Mesodermal cell (in vitro differentiated cells): ENCODE results near the gene OLA1.

ENCODE experiments used
- H3K27ac ChIP-seq: 2 replicates; pipeline ENCODE4 v1.7.0; 2013; ENCODE audit warnings: mild to moderate bottlenecking, low read depth, low read length, moderate library complexity; ENCODE audit not compliant: severe bottlenecking
- H3K36me3 ChIP-seq: 2 replicates; pipeline ENCODE4 v1.7.1; 2013; ENCODE audit warnings: mild to moderate bottlenecking, low read length, moderate library complexity; ENCODE audit not compliant: control insufficient read depth, insufficient read depth
- H3K4me1 ChIP-seq: one replicate; pipeline ENCODE4 v1.7.1; 2013; ENCODE audit warnings: mild to moderate bottlenecking, low read length; ENCODE audit not compliant: insufficient read depth, control insufficient read depth, poor library complexity, severe bottlenecking
- H3K4me3 ChIP-seq: 2 replicates; pipeline ENCODE4 v1.7.0; 2013; ENCODE audit warnings: low read length, control low read depth, mild to moderate bottlenecking; ENCODE audit not compliant: insufficient read depth, poor library complexity, severe bottlenecking; ENCODE audit errors: extremely low read depth
- H3K9me3 ChIP-seq: 2 replicates; pipeline ENCODE4 v1.7.1; 2013; ENCODE audit warnings: mild to moderate bottlenecking, low read length, moderate library complexity; ENCODE audit not compliant: control insufficient read depth
- WGBS, 2 experiments: methylation state at CpG; one replicate each; pipeline ENCODE4 v1.1.5; 2013; ENCODE audit warnings: missing lambda C conversion rate in 2 of 2; ENCODE audit not compliant: insufficient coverage in 2 of 2; 5-methylcytosine and 5-hydroxymethylcytosine counted together

The OLA1 gene

DNA sequence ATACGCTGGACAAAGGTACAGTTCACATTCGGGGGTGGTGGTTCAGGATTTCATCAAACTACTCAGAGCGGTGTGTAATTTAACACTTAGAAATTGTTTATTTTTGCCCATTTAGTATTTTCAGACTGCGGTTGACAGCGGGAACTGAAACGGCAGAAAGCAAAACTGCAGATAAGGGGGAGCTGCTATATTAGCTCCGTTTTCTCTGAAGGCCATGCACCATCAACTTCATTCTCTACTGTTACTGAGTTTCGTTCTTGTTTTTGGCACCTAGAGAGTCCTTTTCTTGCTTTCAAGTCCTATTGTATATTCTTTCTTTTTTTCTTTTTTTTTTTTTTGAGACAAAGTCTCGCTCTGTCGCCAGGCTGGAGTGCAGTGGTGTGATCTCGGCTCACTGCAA is 161.6 kb downstream of the OLA1 start:
- 93 to 97% methylated on average over 4 to 8 of the region's 11 CpGs for WGBS, 2 experiments
- no peak overlapping the region for H3K27ac ChIP-seq
- H3K36me3 ChIP-seq, result no peaks in the 10 kb centered on the region
- no peaks in the 10 kb centered on the region for H3K4me1 ChIP-seq
- no peaks in the 10 kb centered on the region for H3K9me3 ChIP-seq
- H3K4me3 ChIP-seq, result no peak overlapping the region

DNA sequence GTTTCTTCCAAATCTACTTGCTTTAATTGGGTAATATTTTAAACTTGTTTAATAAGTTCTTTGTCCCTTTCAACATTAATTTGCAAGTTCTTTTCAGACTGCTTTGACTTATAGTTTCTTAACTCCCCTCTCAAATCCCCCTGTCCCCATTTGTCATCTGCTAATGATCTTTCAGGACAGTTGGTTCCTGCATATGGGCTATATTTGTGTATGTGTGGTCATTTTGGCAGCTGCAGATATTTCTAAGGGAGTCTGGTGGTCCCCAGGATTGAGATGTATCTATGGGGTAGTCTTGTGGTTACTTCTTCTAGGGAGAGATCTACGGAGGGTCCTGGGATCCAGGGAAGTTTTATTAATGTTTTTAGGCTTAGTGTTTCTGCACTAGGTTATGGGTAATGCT is 162.6 kb downstream of the OLA1 start:
- Histone ChIP-seq H3K27ac (no peak overlapping the region), H3K9me3 (no peaks in the 10 kb centered on the region), H3K4me1 (no peaks in the 10 kb centered on the region), H3K36me3 (no peaks in the 10 kb centered on the region), H3K4me3 (no peak overlapping the region)
- 67 to 90% methylated on average over 1 of the region's 1 CpG for WGBS, 2 experiments

DNA sequence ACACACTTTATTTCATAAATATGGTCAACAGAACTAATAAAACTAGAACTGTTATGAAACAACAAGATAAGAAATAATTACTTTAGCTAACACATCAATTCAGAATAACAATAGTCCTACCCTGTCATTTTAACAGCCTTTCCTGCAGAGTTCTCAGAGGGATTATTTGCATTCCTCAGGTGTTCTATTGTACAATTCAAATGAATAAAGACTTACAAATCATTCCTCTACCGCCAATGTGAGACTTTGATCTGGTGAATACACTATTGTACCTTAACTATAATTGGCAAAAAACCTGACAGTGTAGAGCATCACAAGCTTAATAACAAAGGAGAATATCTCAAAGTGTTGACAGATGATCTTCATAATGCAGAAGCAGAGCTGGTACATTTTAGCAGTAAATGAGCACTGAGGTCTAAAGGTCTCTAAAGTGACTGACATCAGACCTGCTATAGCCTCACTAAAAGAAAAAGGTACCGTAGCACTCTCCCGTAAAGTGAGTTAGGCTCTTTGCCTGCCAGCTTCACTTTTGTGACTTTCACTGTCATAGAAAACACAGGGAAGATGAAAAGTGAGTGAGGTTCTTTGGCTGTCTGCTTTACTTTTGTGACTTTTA is 164.4 kb downstream of the OLA1 start:
- 60 to 100% methylated on average over 1 of the region's 3 CpGs for WGBS, 2 experiments
- Histone ChIP-seq H3K4me1 (no peaks in the 10 kb centered on the region), H3K9me3 (no peaks in the 10 kb centered on the region), H3K36me3 (no peaks in the 10 kb centered on the region), H3K4me3 (no peak overlapping the region), H3K27ac (no peak overlapping the region)

DNA sequence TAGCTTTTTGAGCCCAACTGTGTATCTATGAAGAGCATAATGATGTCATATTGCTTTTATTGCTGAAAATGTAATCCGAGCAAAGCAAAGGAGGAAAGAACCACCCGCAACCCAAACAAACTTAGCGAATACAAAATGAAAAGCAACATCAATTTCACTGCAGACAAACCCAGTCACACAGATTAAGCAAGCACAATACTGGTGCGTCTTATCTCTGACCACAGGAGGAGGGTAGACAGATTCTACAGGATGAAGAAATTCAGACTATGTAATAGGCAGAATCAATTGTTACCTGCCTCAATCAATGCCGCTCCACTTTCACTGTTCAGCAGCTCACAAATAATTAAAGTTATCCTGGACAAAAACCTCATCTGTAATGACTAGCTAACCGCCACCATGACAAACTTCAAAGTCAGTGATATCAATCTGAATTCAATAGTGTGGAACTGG is 167.6 kb downstream of the OLA1 start:
- no peak overlapping the region for H3K27ac ChIP-seq
- 100% methylated on average over 1 of the region's 6 CpGs; no CpG with 5 or more reads in 1 of the 2 experiments for WGBS, 2 experiments
- H3K9me3 ChIP-seq, result no peaks in the 10 kb centered on the region
- H3K36me3 ChIP-seq, result no peaks in the 10 kb centered on the region
- no peaks in the 10 kb centered on the region for H3K4me1 ChIP-seq
- H3K4me3 ChIP-seq, result no peak overlapping the region

DNA sequence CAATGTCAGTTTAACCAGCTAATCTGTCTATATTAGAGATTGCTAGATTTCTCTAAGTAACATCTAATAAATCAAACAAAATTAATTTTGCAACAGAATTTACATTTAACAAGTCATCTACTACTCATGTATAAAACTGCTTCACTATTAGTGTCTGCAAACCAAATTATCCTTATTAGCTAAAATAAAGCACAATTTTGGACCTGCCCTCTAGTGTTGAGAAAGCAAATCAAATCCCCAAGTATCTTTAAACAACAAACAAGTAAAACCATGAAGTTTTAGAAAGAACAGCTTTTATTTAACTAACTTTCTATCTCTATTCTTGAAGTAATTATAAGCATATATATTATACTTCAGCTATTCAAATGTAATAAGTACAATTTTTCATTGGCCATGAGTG is 170.1 kb downstream of the OLA1 start:
- Histone ChIP-seq H3K4me3 (no peak overlapping the region), H3K27ac (no peak overlapping the region), H3K9me3 (no peaks in the 10 kb centered on the region), H3K4me1 (no peaks in the 10 kb centered on the region), H3K36me3 (peaks cover 5% of the 10 kb centered on the region)

DNA sequence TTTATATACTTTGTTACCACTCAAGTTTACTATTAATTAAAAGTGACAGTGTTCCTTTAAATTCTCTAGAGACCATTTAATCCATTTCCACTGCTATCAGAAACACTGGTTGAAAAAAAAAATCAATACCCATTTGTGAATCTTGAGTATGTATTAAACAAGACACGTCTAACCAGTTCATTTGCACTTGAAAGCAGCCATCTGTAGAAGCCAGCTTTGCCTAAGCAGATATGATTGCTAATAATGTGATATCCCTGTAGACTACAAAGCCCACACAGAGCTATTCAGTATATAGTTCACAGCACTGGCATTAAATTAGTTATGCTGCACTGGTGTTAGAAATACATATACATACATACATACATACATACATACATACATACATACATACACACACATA is 171.4 kb downstream of the OLA1 start:
- peaks cover 5% of the 10 kb centered on the region for H3K36me3 ChIP-seq
- WGBS, 2 experiments, result no CpG with 5 or more reads among the region's 1 CpG
- H3K27ac ChIP-seq, result no peak overlapping the region
- H3K4me3 ChIP-seq, result no peak overlapping the region
- no peaks in the 10 kb centered on the region for H3K9me3 ChIP-seq
- no peaks in the 10 kb centered on the region for H3K4me1 ChIP-seq

DNA sequence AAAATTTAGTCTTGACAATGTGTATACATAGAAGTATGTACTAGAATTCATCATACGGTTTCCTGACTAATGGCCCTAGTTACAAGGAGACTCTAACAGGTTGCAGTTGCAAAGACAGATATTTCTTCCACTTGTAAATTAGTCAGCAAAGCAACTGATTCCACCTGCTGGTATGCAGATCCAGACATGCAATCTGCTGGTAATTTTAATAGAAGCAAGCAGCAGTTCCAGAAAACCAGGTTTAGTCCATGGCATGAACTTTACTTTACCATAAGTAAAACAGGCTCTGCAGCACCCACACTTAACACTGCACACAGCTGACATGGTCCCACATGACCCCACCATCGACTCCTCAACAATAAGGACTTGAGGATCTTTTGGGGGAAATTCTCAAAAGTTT is 172.3 kb downstream of the OLA1 start:
- peaks cover 5% of the 10 kb centered on the region for H3K36me3 ChIP-seq
- H3K27ac ChIP-seq, result no peak overlapping the region
- WGBS, 2 experiments, result 80% methylated on average over 1 of the region's 2 CpGs; no CpG with 5 or more reads in 1 of the 2 experiments

DNA sequence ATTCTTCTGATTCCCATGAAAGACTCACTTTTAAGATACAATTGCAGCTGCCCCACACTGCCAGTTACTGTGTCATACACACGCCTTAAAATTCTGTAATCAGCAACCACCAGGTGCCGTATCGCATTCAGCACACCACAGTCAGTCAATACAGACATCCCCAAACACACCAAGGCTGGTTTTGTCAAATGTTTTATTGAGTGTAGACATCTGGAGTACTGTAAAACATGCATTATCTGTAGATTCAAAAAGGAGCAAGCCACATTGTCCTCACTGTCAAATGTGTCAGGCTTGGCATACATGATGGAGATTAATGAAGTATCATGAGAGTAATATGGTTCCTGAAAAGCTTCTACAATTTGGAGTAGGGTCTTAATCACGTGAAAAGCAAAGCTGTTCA is 173.5 kb downstream of the OLA1 start:
- Histone ChIP-seq H3K4me1 (no peaks in the 10 kb centered on the region), H3K9me3 (no peaks in the 10 kb centered on the region), H3K4me3 (no peak overlapping the region), H3K36me3 (peaks cover 5% of the 10 kb centered on the region), H3K27ac (no peak overlapping the region)
- 100% methylated on average over 1 of the region's 4 CpGs for WGBS, 2 experiments

More for the DNA sequence above, 172.3 kb downstream of the OLA1 start:
- Histone ChIP-seq H3K4me3 (no peak overlapping the region), H3K4me1 (no peaks in the 10 kb centered on the region), H3K9me3 (no peaks in the 10 kb centered on the region)

DNA sequence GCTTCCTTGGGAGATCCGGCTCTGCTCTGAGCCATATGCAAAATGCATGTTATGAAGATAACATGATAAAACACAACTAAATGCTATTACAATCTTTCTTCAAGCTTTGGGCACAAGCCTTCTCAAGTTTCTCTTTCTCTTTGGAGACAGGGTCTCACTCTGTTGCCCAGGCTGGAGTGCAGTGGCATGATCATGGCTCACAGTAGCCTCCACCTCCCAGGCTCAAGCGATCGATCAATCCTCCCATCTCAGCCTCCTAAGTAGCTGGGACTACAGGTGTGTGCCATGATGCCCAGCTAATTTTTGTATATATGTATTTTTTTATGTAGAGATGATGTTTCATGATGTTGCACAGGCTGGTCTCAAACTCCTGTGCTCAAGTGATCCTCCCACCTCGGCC is 175.5 kb downstream of the OLA1 start:
- H3K36me3 ChIP-seq, result peaks cover 5% of the 10 kb centered on the region
- WGBS, 2 experiments, result 80% methylated on average over 3 of the region's 4 CpGs; no CpG with 5 or more reads in 1 of the 2 experiments

DNA sequence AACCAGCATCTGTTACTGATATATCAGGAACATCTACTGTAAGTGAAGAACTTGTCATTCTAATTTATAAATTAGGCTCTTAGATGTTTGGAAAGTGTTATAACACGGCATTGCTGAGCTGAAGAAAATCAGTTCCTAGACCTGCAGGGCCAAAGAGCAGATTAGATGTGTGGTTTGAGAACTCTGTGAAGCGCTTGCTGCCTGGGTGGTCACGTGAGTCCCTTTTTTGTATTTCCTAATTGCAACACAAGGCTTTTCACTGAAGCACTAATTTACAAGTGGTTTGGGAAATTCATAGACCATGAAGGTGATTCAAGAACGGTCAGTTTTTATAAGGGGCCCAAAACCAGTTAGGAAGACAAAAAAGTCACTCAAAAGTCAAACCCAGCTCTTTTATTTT is 176.3 kb downstream of the OLA1 start:
- H3K36me3 ChIP-seq, result peaks cover 5% of the 10 kb centered on the region
- no peak overlapping the region for H3K4me3 ChIP-seq
- 97 to 100% methylated on average over 3 of the region's 4 CpGs for whole genome bisulfite sequencing, 2 experiments
- H3K4me1 ChIP-seq, result no peaks in the 10 kb centered on the region
- H3K27ac ChIP-seq, result no peak overlapping the region
- H3K9me3 ChIP-seq, result no peaks in the 10 kb centered on the region

More for the DNA sequence above, 175.5 kb downstream of the OLA1 start:
- Histone ChIP-seq H3K9me3 (no peaks in the 10 kb centered on the region), H3K4me1 (no peaks in the 10 kb centered on the region), H3K4me3 (no peak overlapping the region), H3K27ac (no peak overlapping the region)

DNA sequence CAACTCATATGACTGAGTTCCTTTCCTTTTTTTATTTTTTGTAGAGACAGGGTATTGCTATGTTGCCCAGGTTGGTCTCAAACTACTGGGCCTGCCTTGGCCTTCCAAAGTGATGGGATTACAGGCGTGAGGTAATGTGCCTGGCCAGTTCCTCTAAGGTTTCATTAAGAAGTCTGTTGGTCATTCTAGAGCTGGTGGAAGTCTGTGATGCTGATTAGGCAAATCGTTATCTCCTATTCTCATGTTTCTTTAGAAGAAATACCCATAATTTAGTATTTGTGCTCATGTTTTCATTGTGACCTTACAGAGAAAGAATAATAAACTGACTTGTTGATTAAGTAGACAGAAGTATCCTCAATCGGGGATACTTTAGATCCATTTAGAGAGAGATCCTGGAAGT is 177.0 kb downstream of the OLA1 start:
- Histone ChIP-seq H3K4me3 (no peak overlapping the region), H3K36me3 (peaks cover 5% of the 10 kb centered on the region), H3K9me3 (no peaks in the 10 kb centered on the region), H3K4me1 (no peaks in the 10 kb centered on the region), H3K27ac (no peak overlapping the region)
- 80% methylated on average over 1 of the region's 3 CpGs; no CpG with 5 or more reads in 1 of the 2 experiments for WGBS, 2 experiments
